GM12891 (cell line): ENCODE measurements around the gene IGF2.
A peak's percentile ranks its signal among the peaks of the same experiment; 100 is the strongest.

Source experiments
- DNase-seq: peaks from one replicate; pipeline ENCODE4 v3.0.0; 2011; ENCODE audit warnings: low spot score; ENCODE audit not compliant: insufficient read length
- FAIRE-seq: peaks from 2 replicates; lab custom pipeline; 2011; peaks lifted over from hg19 to GRCh38; lab: Jason Lieb, UNC
- PAX5 ChIP-seq: IDR thresholded peaks from 2 replicates; pipeline ENCODE4 v1.6.1; 2011; ENCODE audit warnings: low read length, moderate library complexity, mild to moderate bottlenecking; ENCODE audit not compliant: insufficient read depth, severe bottlenecking
- POLR2A ChIP-seq: IDR thresholded peaks from 2 replicates; pipeline ENCODE4 v1.6.1; 2011; ENCODE audit warnings: low read depth, low read length, control low read depth
- POLR2AphosphoS5 ChIP-seq: IDR thresholded peaks from 2 replicates; pipeline ENCODE4 v1.6.1; 2011; ENCODE audit warnings: low read depth, low read length, control low read depth
- POU2F2 ChIP-seq: IDR thresholded peaks from 2 replicates; pipeline ENCODE4 v1.6.1; 2011; ENCODE audit warnings: low read depth, mild to moderate bottlenecking, control low read depth, low read length, moderate library complexity
- SPI1 ChIP-seq: IDR thresholded peaks from 2 replicates; pipeline ENCODE4 v1.6.1; 2011; ENCODE audit warnings: low read depth, low read length, control low read depth
- TAF1 ChIP-seq: IDR thresholded peaks from 2 replicates; pipeline ENCODE4 v1.6.1; 2011; ENCODE audit warnings: low read depth, low read length, control low read depth

The IGF2 gene

GRCh38 chr11:2163428-2163978 is 24.3 kb upstream of the IGF2 start:
- FAIRE-seq: no peak

GRCh38 chr11:2160736-2161259 is 21.6 kb upstream of the IGF2 start, which contains the start of gene INS:
TSS of gene INS (minus strand) at chr11:2161209. CDS start at chr11:2160971, 238 bp downstream.
- FAIRE-seq (no peak), DNase-seq (no peak)
- no peak for TF ChIP-seq POLR2A
- TF ChIP-seq SPI1: no peak
- TF ChIP-seq PAX5: no peak
- TF ChIP-seq POLR2AphosphoS5: no peak
- no peak for TF ChIP-seq TAF1
- TF ChIP-seq POU2F2: no peak

More at GRCh38 chr11:2163428-2163978, 24.3 kb upstream of the IGF2 start:
- no peak for DNase-seq
- TF ChIP-seq SPI1 (no peak), TAF1 (no peak), POLR2A (no peak), PAX5 (no peak), POU2F2 (no peak), POLR2AphosphoS5 (no peak)

- TF ChIP-seq POLR2A (no peak), TAF1 (no peak), POU2F2 (no peak), PAX5 (no peak), SPI1 (no peak)
- DNase-seq: no peak
- FAIRE-seq: no peak
Observed at GRCh38 chr11:2159536-2160413, 20.6 kb upstream of the IGF2 start.

- FAIRE-seq: no peak
- TF ChIP-seq POLR2AphosphoS5 (no peak), POU2F2 (no peak)
Observed at GRCh38 chr11:2158966-2159365, 19.8 kb upstream of the IGF2 start.

GRCh38 chr11:2158296-2158737 is 19.1 kb upstream of the IGF2 start:
- FAIRE-seq (no peak), DNase-seq (no peak)
- TF ChIP-seq POLR2A (no peak), PAX5 (no peak), SPI1 (no peak), POLR2AphosphoS5 (no peak), TAF1 (no peak), POU2F2 (no peak)

More at GRCh38 chr11:2158966-2159365, 19.8 kb upstream of the IGF2 start:
- DNase-seq: no peak

GRCh38 chr11:2157294-2158040 is 18.3 kb upstream of the IGF2 start:
- no peak for TF ChIP-seq POU2F2
- no peak for DNase-seq
- FAIRE-seq: no peak

- peak; percentile 85 for DNase-seq
- peak; percentile 95 for FAIRE-seq
- TF ChIP-seq POU2F2 (no peak), PAX5 (no peak), SPI1 (no peak), POLR2A (no peak), POLR2AphosphoS5 (no peak), TAF1 (no peak)
Observed at GRCh38 chr11:2156416-2157182, 17.4 kb upstream of the IGF2 start.

GRCh38 chr11:2155511-2155910 is 16.3 kb upstream of the IGF2 start:
- FAIRE-seq: no peak
- no peak for DNase-seq
- TF ChIP-seq TAF1 (no peak), PAX5 (no peak), POLR2A (no peak), SPI1 (no peak), POLR2AphosphoS5 (no peak), POU2F2 (no peak)

GRCh38 chr11:2154889-2155288 is 15.7 kb upstream of the IGF2 start:
- FAIRE-seq (no peak), DNase-seq (no peak)
- TF ChIP-seq POLR2A (no peak), POU2F2 (no peak), PAX5 (no peak), POLR2AphosphoS5 (no peak), TAF1 (no peak), SPI1 (no peak)
